Erythroblast (primary cell): Measurements from ENCODE around the gene LECT2.

Source experiments
- GATA1 ChIP-seq: IDR thresholded peaks from 2 replicates; pipeline ENCODE4 v1.6.1; 2011; ENCODE audit warnings: low read depth, mild to moderate bottlenecking, control low read depth, low read length, moderate library complexity
- POLR2A ChIP-seq: IDR thresholded peaks from 2 replicates; pipeline ENCODE4 v1.6.1; 2011; ENCODE audit warnings: mild to moderate bottlenecking, low read length

DNA sequence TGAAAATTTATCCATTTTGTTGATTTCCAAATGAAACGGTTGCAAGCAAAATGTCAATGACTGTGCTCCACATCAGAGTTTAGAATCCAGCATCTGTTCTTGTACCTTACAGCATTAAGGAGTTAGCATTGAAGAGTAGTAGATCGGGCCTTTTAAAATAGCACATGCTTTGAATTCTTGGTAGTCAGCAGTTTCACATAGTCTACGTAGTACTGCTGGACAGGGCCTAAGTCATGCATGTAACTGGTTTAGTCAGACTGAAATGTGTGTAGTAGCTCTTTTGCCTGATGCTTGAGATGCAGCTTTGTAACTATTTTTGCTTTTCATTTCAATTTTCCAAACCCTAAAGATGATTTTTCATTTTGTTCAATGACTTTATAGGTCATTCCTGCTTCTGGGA is 19.8 kb downstream of the LECT2 start:
- TF ChIP-seq POLR2A: no peak
- TF ChIP-seq GATA1: no peak
